Measurements from ENCODE around the gene RTN1. TPM values are rescaled to one million over a fixed set of nuclear protein-coding genes. Genes with fewer than 3 reads are reported as not detected.

The RTN1 gene
- total RNA-seq, 2 donors from 2014 or later = not detected

Other genes starting within 250 kb of the RTN1 start
- not detected for gene LRRC9, start 49.4 kb upstream of the RTN1 start, total RNA-seq
- 10 to 100 TPM; 58.8 to 76.3 TPM for gene PCNX4, start 221.1 kb upstream of the RTN1 start, total RNA-seq

Measured in natural killer cell treated with Interleukin-12 subunit alpha and Interleukin-12 subunit beta and Interleukin-15 and Interleukin-18, amount 100 ng/mL, for 72 hours (primary cell).